Panc1 (cell line): ENCODE measurements around the gene CHID1. TPM values are rescaled to one million over a fixed set of nuclear protein-coding genes. Genes with fewer than 3 reads are reported as not detected.

Source experiments
- ATAC-seq: fragments of 200-7000 bp; cut with Tn5 transposase; 2 replicates; pipeline ENCODE4 v1.9.1; 2020; ENCODE audit warnings: mild to moderate bottlenecking, moderate library complexity
- BruUV-seq: library from RNA; stranded (reverse); fragments of 400-500 nt; replicated peaks from 2 replicates; lab custom pipeline; 2021; lab: Mats Ljungman, UMichigan
- CTCF ChIA-PET: fragments of 300-600 bp; sonication (Branson Sonifier 250); formaldehyde crosslinking; loops from one replicate; lab custom pipeline; 2022; ENCODE audit warnings: antibody characterized with exemption; lab: Charles Lee
- POLR2A ChIA-PET: fragments of 300-600 bp; sonication (Branson Sonifier 250); formaldehyde crosslinking; loops from one replicate; lab custom pipeline; 2022; ENCODE audit warnings: antibody characterized with exemption; lab: Charles Lee
- DNase-seq: peaks from one replicate; pipeline ENCODE4 v3.0.0-alpha.2; 2010; ENCODE audit warnings: low read depth, low spot score
- H3K27ac ChIP-seq: 2 replicates; pipeline ENCODE4 v1.5.1; 2011; ENCODE audit warnings: mild to moderate bottlenecking, low read length, inconsistent platforms
- H3K27me3 ChIP-seq: fragments of 200-500 bp; sonication (Bioruptor generic); 2 replicates; pipeline ENCODE4 v1.6.0; 2014; ENCODE audit warnings: low read length, inconsistent platforms; ENCODE audit not compliant: control insufficient read depth, insufficient read depth
- H3K36me3 ChIP-seq: fragments of 200-500 bp; sonication (Bioruptor generic); 2 replicates; pipeline ENCODE4 v1.5.1; 2014; ENCODE audit warnings: inconsistent platforms, mild to moderate bottlenecking, low read length, moderate library complexity; ENCODE audit not compliant: control insufficient read depth, insufficient read depth
- H3K4me1 ChIP-seq: 2 replicates; pipeline ENCODE4 v1.5.1; 2011; ENCODE audit warnings: inconsistent platforms, mild to moderate bottlenecking, low read length, moderate library complexity; ENCODE audit not compliant: control insufficient read depth, insufficient read depth
- H3K4me3 ChIP-seq, 2 experiments: 2 replicates each; pipeline ENCODE4 v1.5.1; 2011 to 2012; ENCODE audit warnings: low read depth in 2 of 2, low read length in 2 of 2, mild to moderate bottlenecking in 2 of 2, inconsistent platforms in 1 of 2, moderate library complexity in 1 of 2
- H3K9me3 ChIP-seq: fragments of 200-500 bp; sonication (Bioruptor generic); 2 replicates; pipeline ENCODE4 v1.5.1; 2014; ENCODE audit warnings: low read depth, mild to moderate bottlenecking, inconsistent platforms, low read length, moderate library complexity; ENCODE audit not compliant: control insufficient read depth, insufficient read depth
- POLR2AphosphoS5 ChIP-seq: IDR thresholded peaks from 2 replicates; pipeline ENCODE4 v1.6.1; 2012; ENCODE audit warnings: mild to moderate bottlenecking, low read depth, low read length, moderate library complexity
- REST ChIP-seq, 2 experiments: IDR thresholded peaks; 2 replicates each; pipeline ENCODE4 v1.6.1; 2011 to 2012; ENCODE audit warnings: low read depth in 2 of 2, control low read depth in 1 of 2, low read length in 1 of 2, mild to moderate bottlenecking in 1 of 2, moderate library complexity in 1 of 2; ENCODE audit not compliant: insufficient read depth in 1 of 2
- SIN3A ChIP-seq: IDR thresholded peaks from 2 replicates; pipeline ENCODE4 v1.6.1; 2012; ENCODE audit warnings: low read depth, mild to moderate bottlenecking, low read length, moderate library complexity, borderline replicate concordance; ENCODE audit not compliant: insufficient read depth
- TCF7L2 ChIP-seq: IDR thresholded peaks from 2 replicates; pipeline ENCODE4 v1.6.1; 2011; ENCODE audit warnings: mild to moderate bottlenecking, low read depth, low read length, inconsistent platforms
- in situ Hi-C: cut with HindIII; loops from 2 replicates; pipeline ENCODE4 v1.10.0; 2016; ENCODE audit warnings: low sequenced_read_pairs, low pct_unique_long_range_greater_than_20kb
- intact Hi-C: fragments of 100-400 bp; cut with micrococcal nuclease; formaldehyde crosslinking; loops from one replicate; pipeline ENCODE4 v1.10.0; 2022; ENCODE audit not compliant: unreplicated experiment
- total RNA-seq: library from RNA; stranded (reverse); gene quantifications from one replicate; pipeline ENCODE4 v1.2.1, GENCODE V29; 2021; ENCODE audit not compliant: unreplicated experiment
- TF ChIP-seq, protein P1 (sequence below): fragments of 450-650 bp; IDR thresholded peaks from 2 replicates; pipeline ENCODE4 v1.5.1; 2017; ENCODE audit warnings: mild to moderate bottlenecking

The CHID1 gene
- total RNA-seq, 1 experiment from 2014 or later, result 224 TPM

GRCh38 chr11:899724-900123 lies 10.9 kb downstream of the CHID1 start:
- POLR2A ChIA-PET, result no interaction called here
- TF ChIP-seq, protein P1, sequence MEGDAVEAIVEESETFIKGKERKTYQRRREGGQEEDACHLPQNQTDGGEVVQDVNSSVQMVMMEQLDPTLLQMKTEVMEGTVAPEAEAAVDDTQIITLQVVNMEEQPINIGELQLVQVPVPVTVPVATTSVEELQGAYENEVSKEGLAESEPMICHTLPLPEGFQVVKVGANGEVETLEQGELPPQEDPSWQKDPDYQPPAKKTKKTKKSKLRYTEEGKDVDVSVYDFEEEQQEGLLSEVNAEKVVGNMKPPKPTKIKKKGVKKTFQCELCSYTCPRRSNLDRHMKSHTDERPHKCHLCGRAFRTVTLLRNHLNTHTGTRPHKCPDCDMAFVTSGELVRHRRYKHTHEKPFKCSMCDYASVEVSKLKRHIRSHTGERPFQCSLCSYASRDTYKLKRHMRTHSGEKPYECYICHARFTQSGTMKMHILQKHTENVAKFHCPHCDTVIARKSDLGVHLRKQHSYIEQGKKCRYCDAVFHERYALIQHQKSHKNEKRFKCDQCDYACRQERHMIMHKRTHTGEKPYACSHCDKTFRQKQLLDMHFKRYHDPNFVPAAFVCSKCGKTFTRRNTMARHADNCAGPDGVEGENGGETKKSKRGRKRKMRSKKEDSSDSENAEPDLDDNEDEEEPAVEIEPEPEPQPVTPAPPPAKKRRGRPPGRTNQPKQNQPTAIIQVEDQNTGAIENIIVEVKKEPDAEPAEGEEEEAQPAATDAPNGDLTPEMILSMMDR, result no peak
- TF ChIP-seq REST (IDR thresholded peaks at IDR 0.05; ENCODE audit: insufficient read depth in 1 of 2, low read depth in 2 of 2, low read length in 1 of 2) (no peak), SIN3A (no peak), POLR2AphosphoS5 (no peak), TCF7L2 (no peak)
- CTCF ChIA-PET, result interaction anchor here (0.6 kb wide), 1 partner anchor 75 kb away, joined by 3 read pairs; no protein-coding TSS in a partner anchor
- BruUV-seq, result no TSS peak
- no peaks in the 10 kb centered on the region for H3K9me3 ChIP-seq
- no peak overlapping the region for H3K27ac ChIP-seq
- H3K36me3 ChIP-seq, result peaks cover 10% of the 10 kb centered on the region; the same call in 1 of the 2 replicates
- DNase-seq, result no peak
- H3K4me1 ChIP-seq, result no peaks in the 10 kb centered on the region
- intact Hi-C loops, result no loop called here
- no peak for ATAC-seq
- H3K4me3 ChIP-seq, result no peak overlapping the region
- H3K27me3 ChIP-seq, result no peaks in the 10 kb centered on the region
- in situ Hi-C loops, result no loop called here

- Histone ChIP-seq H3K9me3 (no peaks in the 10 kb centered on the region), H3K27me3 (no peaks in the 10 kb centered on the region), H3K36me3 (peaks cover 10% of the 10 kb centered on the region; the same call in 1 of the 2 replicates), H3K4me3 (no peak overlapping the region), H3K27ac (no peak overlapping the region), H3K4me1 (no peaks in the 10 kb centered on the region; the same call in 1 of the 2 replicates)
- ChIA-PET POLR2A (interaction anchor here (0.8 kb wide), 1 partner anchor 32 kb away, joined by 4 read pairs; no protein-coding TSS in a partner anchor), CTCF (interaction anchor here (0.7 to 0.9 kb wide), 6 partner anchors 12 to 169 kb away, joined by 3 to 7 read pairs (median 4); partner anchors contain the start of gene CHID1)
- in situ Hi-C loops, result no loop called here
- intact Hi-C loops, result no loop called here
- no TSS peak for BruUV-seq
- DNase-seq (no peak), ATAC-seq (peak; percentile 75)
- TF ChIP-seq POLR2AphosphoS5, result no peak
- TF ChIP-seq, protein P1, result no peak
- no peak for TF ChIP-seq REST (IDR thresholded peaks at IDR 0.05; ENCODE audit: insufficient read depth in 1 of 2, low read depth in 2 of 2, low read length in 1 of 2)
- no peak for TF ChIP-seq SIN3A
- TF ChIP-seq TCF7L2, result no peak
Measured at GRCh38 chr11:898540-899190, 11.9 kb downstream of the CHID1 start.
